SH-SY5Y (cell line): ENCODE measurements around the gene ABCA3.

Source experiments
- GATA2 ChIP-seq: IDR thresholded peaks from 2 replicates; pipeline ENCODE4 v1.6.1; 2011; ENCODE audit warnings: mild to moderate bottlenecking, low read depth, low read length
- GATA3 ChIP-seq: IDR thresholded peaks from 2 replicates; pipeline ENCODE4 v1.6.1; 2011; ENCODE audit warnings: low read depth, mild to moderate bottlenecking, low read length, moderate library complexity

- TF ChIP-seq GATA3 (no peak), GATA2 (no peak)
These were observed 43.6 kb downstream of the ABCA3 start for GRCh38 chr16:2296661-2297505.
